Measurements from ENCODE around the gene PUSL1. TPM values are rescaled to one million over a fixed set of nuclear protein-coding genes. Genes with fewer than 3 reads are reported as not detected.

PUSL1 gene
- total and polyA plus RNA-seq, 2 of the 13 experiments (the other 11 are each of a cell fraction or from before 2014, with no cell fraction given) = 8.3 to 22.2 TPM

DNA sequence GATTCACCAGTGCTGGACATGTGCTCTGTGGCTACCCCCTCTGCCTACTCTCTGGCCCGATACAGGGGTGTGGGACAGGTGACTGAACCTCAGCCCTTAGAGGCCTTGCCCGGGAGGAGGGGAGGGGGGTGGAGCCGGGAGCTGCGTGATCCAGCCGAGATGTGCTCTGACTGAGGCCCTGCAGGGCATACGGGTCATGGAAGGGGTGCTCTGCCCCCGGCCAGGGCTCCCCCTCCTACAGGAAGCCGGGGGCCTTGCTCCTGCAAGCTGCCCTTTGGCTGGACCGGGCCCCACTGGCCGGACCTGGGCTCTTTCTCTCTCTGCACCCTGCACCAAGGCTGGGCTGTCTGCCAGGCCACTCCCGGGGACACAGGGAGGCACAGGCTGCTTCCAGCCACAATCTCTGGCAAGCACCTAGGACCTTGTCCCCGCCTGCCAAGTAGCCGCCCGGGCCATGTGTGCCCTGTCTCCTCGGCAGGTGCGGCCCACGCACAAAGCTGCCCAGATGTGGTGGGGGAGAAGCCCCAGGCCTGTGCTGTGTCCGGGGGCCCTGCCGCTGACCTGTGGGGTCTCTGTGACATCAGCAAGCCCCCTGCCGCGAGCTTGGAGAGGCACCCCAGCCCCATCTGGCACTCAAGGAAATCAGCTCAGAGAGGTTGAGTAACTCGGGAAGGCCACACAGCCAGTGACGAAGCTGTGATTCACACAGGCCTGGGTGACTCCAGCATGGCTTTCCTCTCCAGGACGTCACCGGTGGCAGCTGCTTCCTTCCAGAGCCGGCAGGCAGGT lies 26.7 kb upstream of the PUSL1 start (continued):
- TF ChIP-seq, protein P1, sequence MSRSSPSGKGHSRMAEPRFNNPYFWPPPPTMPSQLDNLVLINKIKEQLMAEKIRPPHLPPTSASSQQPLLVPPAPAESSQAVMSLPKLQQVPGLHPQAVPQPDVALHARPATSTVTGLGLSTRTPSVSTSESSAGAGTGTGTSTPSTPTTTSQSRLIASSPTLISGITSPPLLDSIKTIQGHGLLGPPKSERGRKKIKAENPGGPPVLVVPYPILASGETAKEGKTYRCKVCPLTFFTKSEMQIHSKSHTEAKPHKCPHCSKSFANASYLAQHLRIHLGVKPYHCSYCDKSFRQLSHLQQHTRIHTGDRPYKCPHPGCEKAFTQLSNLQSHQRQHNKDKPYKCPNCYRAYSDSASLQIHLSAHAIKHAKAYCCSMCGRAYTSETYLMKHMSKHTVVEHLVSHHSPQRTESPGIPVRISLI (CRISPR knock-in tag; IDR thresholded peaks at IDR 0.05; ENCODE audit: borderline replicate concordance) = no peak
- TF ChIP-seq PRDM10 (CRISPR knock-in tag; IDR thresholded peaks at IDR 0.05; ENCODE audit: low read depth) (no peak), SOX13 (IDR thresholded peaks at IDR 0.05) (no peak; the same call in 1 of the 2 replicates), SOX13 (CRISPR knock-in tag; conservative IDR thresholded peaks at IDR 0.05 in 1 of 2, IDR thresholded peaks at IDR 0.05 in 1 of 2) (0 out of 4 replicates have a peak, but pooled peaks of 1 of the 2 experiments have one; percentile 23), RCOR2 (CRISPR knock-in tag; IDR thresholded peaks at IDR 0.05) (peak; percentile 75), ZFP41 (CRISPR knock-in tag; IDR thresholded peaks at IDR 0.05; ENCODE audit: borderline replicate concordance) (no peak), SP2 (CRISPR knock-in tag; IDR thresholded peaks at IDR 0.05) (no peak), GFI1 (CRISPR knock-in tag; IDR thresholded peaks at IDR 0.05; ENCODE audit: borderline replicate concordance) (peak; percentile 68; the same call in 1 of the 2 replicates), MXD1 (CRISPR knock-in tag; IDR thresholded peaks at IDR 0.05) (no peak), ZFP37 (CRISPR knock-in tag; IDR thresholded peaks at IDR 0.05; ENCODE audit: borderline replicate concordance) (no peak), SRSF1 (optimal IDR thresholded peaks at IDR 0.05; ENCODE audit: low read depth, low read length) (peak; percentile 84), GLMP (CRISPR knock-in tag; IDR thresholded peaks at IDR 0.05; ENCODE audit: borderline replicate concordance) (no peak), ZNF234 (CRISPR knock-in tag; conservative IDR thresholded peaks at IDR 0.05) (no peak), ZEB1 (IDR thresholded peaks at IDR 0.05; ENCODE audit: insufficient replicate concordance, low read depth) (peak; percentile 51), NR2F2 (IDR thresholded peaks at IDR 0.05; ENCODE audit: borderline replicate concordance, low read depth) (no peak; the same call in 1 of the 2 replicates), SMAD9 (CRISPR knock-in tag; IDR thresholded peaks at IDR 0.05) (no peak), HNRNPL (IDR thresholded peaks at IDR 0.05; ENCODE audit: low read depth, low read length) (peak; percentile 95), ZSCAN30 (CRISPR knock-in tag; IDR thresholded peaks at IDR 0.05) (no peak), GTF2F1 (IDR thresholded peaks at IDR 0.05; ENCODE audit: low read length) (no peak), POGZ (CRISPR knock-in tag; IDR thresholded peaks at IDR 0.05) (no peak), FOSL2 (CRISPR knock-in tag; IDR thresholded peaks at IDR 0.05) (peak; percentile 18), LBX2 (CRISPR knock-in tag; IDR thresholded peaks at IDR 0.05; ENCODE audit: borderline replicate concordance) (no peak), SNAI1 (CRISPR knock-in tag; IDR thresholded peaks at IDR 0.05; ENCODE audit: borderline replicate concordance) (no peak)

Data from HepG2 (cell line).